Measurements from ENCODE around the gene SLC17A1. TPM values are rescaled to one million over a fixed set of nuclear protein-coding genes. Genes with fewer than 3 reads are reported as not detected.
A peak's percentile ranks its signal among the peaks of the same experiment; 100 is the strongest.

SLC17A1 gene
- total and polyA plus RNA-seq, 10 of the 15 experiments (the other 5 are each of a cell fraction or from before 2014, with no cell fraction given), result not detected

DNA sequence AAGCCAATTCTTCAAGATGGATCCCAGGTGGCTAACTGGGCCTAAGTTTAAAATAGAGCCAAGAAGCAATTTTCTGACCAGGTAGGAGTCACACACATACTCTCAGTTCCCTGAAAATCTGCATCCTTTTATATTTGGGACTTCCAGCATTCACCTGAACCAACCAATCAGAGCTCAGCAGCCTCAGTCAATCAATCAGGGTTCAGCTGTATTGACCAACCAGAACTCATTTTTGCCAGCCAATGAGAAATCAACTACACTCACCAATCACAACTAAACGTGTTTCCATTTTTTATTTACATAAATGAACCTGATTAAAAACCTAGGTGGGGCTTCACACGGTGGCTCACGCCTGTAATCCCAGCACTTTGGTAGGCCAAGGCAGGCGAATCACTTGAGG is 39.8 kb downstream of the SLC17A1 start:
- intact Hi-C loops (cut with micrococcal nuclease; ENCODE audit: unreplicated experiment), result no loop called here
- Histone ChIP-seq H3K4me1 (ENCODE audit: control insufficient read depth, insufficient read depth, low read length) (no peaks in the 10 kb centered on the region), H3K79me2 (ENCODE audit: control insufficient read depth, insufficient read depth, low read length) (no peaks in the 10 kb centered on the region), H3K9me3 (replicated peaks; ENCODE audit: control insufficient read depth, insufficient read depth, low read length) (no peaks in the 10 kb centered on the region), H3K36me3 (ENCODE audit: control insufficient read depth in 2 of 2, insufficient read depth in 2 of 2, low read length in 1 of 2) (no peaks in the 10 kb centered on the region), H3K4me2 (ENCODE audit: control insufficient read depth, insufficient read depth) (no peak overlapping the region), H3K4me3 (no peak overlapping the region), H4K20me1 (ENCODE audit: control insufficient read depth, insufficient read depth) (no peaks in the 10 kb centered on the region), H3K27me3 (replicated peaks in 1 of 2; ENCODE audit: control insufficient read depth in 2 of 2, insufficient read depth in 2 of 2, low read length in 1 of 2) (no peaks in the 10 kb centered on the region), H3K9ac (ENCODE audit: control insufficient read depth, insufficient read depth, low read length) (no peak overlapping the region), H3K27ac (ENCODE audit: control insufficient read depth, insufficient read depth) (no peak overlapping the region), H2AFZ (ENCODE audit: control insufficient read depth, low read depth, low read length) (no peak overlapping the region)
- no TSS peak for BruUV-seq (replicated peaks)
- ChIA-PET CTCF (interaction anchor here (0.7 to 6.7 kb wide), 5 partner anchors 10 to 242 kb away, joined by 3 to 89 read pairs (median 5); no protein-coding TSS in a partner anchor), POLR2A (no interaction called here), SMC1A (ENCODE audit: uncharacterized antibody, unreplicated experiment) (interaction anchor here (6.2 kb wide), 1 partner anchor 211 kb away, joined by 39 read pairs; no protein-coding TSS in a partner anchor), RAD21 (ENCODE audit: unreplicated experiment) (interaction anchor here (1.1 kb wide), 1 partner anchor 152 kb away, joined by 3 read pairs; no protein-coding TSS in a partner anchor)
- 58% methylated on average over 4 of the region's 4 CpGs for WGBS (ENCODE audit: insufficient coverage, insufficient replicate concordance, low lambda C conversion rate, missing lambda C conversion rate)
- TF ChIP-seq, protein P1, sequence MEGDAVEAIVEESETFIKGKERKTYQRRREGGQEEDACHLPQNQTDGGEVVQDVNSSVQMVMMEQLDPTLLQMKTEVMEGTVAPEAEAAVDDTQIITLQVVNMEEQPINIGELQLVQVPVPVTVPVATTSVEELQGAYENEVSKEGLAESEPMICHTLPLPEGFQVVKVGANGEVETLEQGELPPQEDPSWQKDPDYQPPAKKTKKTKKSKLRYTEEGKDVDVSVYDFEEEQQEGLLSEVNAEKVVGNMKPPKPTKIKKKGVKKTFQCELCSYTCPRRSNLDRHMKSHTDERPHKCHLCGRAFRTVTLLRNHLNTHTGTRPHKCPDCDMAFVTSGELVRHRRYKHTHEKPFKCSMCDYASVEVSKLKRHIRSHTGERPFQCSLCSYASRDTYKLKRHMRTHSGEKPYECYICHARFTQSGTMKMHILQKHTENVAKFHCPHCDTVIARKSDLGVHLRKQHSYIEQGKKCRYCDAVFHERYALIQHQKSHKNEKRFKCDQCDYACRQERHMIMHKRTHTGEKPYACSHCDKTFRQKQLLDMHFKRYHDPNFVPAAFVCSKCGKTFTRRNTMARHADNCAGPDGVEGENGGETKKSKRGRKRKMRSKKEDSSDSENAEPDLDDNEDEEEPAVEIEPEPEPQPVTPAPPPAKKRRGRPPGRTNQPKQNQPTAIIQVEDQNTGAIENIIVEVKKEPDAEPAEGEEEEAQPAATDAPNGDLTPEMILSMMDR (IDR thresholded peaks at IDR 0.05 in 2 of 3, conservative IDR thresholded peaks at IDR 0.05 in 1 of 3; ENCODE audit: control insufficient read depth in 2 of 3, extremely low read depth in 1 of 3, insufficient read depth in 1 of 3, low read depth in 3 of 3, low read length in 3 of 3), result no peak
- TF ChIP-seq, protein P2, sequence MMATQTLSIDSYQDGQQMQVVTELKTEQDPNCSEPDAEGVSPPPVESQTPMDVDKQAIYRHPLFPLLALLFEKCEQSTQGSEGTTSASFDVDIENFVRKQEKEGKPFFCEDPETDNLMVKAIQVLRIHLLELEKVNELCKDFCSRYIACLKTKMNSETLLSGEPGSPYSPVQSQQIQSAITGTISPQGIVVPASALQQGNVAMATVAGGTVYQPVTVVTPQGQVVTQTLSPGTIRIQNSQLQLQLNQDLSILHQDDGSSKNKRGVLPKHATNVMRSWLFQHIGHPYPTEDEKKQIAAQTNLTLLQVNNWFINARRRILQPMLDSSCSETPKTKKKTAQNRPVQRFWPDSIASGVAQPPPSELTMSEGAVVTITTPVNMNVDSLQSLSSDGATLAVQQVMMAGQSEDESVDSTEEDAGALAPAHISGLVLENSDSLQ (IDR thresholded peaks at IDR 0.05), result peak; percentile 77
- TF ChIP-seq, protein P3, sequence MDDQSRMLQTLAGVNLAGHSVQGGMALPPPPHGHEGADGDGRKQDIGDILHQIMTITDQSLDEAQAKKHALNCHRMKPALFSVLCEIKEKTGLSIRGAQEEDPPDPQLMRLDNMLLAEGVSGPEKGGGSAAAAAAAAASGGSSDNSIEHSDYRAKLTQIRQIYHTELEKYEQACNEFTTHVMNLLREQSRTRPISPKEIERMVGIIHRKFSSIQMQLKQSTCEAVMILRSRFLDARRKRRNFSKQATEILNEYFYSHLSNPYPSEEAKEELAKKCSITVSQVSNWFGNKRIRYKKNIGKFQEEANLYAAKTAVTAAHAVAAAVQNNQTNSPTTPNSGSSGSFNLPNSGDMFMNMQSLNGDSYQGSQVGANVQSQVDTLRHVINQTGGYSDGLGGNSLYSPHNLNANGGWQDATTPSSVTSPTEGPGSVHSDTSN (IDR thresholded peaks at IDR 0.05; ENCODE audit: insufficient replicate concordance, low read depth, low read length), result peak; percentile 63
- TF ChIP-seq EGR1 (IDR thresholded peaks at IDR 0.05; ENCODE audit: borderline replicate concordance in 1 of 2, low read depth in 2 of 2, low read length in 2 of 2) (no peak), SPI1 (IDR thresholded peaks at IDR 0.05; ENCODE audit: borderline replicate concordance, insufficient read depth, low read depth, low read length) (no peak)
- no peak for ATAC-seq
- no peak for FAIRE-seq
- no peak for DNase-seq (ENCODE audit: low read depth, low spot score)
- in situ Hi-C loops (cut with MboI), result no loop called here

Data from GM12878 (cell line).